HG02763 (cell line): Measurements from ENCODE around the gene BOK.
"Not testable (repeated sequence)": the region's sequence is repeated elsewhere in the genome, so short reads cannot be mapped to it uniquely, and the experiment has no call there.

ENCODE experiments used
- ATAC-seq: cut with Tn5 transposase; IDR thresholded peaks from one replicate; pipeline ENCODE4 v1.9.1; 2021; ENCODE audit warnings: mild to moderate bottlenecking, moderate library complexity; ENCODE audit not compliant: unreplicated experiment

The BOK gene

DNA sequence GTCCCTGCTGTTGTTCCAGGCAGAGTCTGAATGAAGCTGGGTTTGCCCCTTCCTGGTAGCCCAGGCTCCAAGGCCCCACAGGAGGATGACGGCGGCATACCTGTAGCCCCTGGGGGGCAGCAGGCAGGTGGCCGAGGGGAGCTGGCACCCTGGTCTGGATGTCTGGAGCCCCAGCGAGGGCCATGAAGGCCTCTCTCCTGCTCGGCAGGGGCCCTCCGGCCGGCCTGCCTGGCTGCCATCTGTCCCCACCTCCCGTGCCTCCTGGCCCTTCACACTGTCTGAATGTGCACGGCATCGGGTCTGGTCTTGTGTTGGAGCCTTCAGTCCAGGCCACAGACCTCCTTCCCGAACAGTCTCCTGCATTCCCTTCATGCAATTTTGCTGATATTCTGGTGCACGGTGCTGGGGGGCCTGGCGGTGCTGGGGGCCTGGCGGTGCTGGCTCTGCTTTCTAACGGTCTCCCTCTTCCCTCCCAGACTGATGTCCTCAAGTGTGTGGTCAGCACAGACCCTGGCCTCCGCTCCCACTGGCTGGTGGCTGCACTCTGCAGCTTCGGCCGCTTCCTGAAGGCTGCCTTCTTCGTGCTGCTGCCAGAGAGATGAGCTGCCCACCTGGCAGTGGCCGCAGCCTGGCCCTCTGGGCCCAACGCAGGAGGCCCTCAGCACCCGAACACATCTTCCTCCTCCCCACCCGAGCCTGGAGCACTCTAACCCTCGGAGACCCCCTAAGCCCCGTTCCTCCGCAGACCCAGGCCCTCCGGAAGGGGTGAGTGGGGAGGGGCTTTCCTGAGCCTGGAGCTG is 13.5 kb downstream of the BOK start:
- no peak for ATAC-seq

GRCh38 chr2:241572915-241573651 is 14.5 kb downstream of the BOK start:
- not testable (repeated sequence) for ATAC-seq

DNA sequence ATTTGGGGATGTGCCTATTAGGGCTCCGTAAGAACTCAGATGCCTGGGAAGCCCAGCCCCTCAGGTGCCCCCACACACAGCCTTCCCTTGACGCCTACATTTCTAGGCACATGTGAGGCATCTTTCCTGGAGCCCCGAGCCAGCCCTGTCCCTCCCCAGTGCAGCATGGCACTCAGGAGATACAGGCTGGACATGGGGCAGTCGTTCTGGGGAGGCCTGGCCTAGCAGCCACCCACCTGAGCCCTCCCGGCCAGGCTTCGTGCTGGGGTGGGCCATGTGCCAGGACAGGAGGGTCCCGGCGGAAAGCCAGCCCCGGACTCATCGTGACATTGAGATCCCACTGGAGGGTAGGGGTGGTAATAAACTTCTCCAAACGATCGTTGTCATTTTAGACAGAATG is 15.2 kb downstream of the BOK start:
- no peak for ATAC-seq

GRCh38 chr2:241574911-241575623 is 16.5 kb downstream of the BOK start:
- no peak for ATAC-seq

DNA sequence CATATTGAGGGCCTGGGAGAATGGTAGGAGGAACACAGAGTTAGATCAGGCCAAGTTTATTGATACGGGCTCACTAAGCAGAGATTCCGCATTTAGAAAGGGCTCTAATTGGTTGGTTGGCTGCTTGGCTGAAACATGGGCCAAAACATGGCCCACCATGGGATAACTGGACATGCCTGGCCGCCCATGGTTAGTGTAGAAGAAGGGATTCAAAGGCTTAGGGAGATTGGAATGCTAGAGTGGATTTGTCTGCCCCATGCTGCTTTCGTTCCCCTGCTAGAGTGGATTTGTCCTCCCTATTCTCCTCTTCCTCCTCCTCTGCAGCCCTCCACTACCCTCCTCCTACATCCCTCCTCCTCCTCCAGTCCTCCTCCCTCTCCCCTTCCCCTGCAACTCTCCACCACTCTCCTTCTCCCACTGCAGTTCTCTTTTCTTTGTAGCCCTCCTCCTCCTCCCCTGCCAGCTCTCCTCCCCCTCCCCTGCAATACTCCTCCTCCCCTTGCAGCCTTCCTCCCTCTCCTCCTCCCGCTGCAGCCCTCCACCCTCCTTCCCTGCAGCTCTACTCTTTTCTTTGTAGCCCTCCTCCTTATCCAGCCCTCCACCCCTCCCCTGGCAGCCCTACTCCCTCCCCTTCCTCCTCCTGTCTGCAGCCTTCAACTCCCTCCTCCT is 17.2 kb downstream of the BOK start:
- no peak for ATAC-seq

GRCh38 chr2:241576293-241576654 is 17.7 kb downstream of the BOK start:
- ATAC-seq = no peak

DNA sequence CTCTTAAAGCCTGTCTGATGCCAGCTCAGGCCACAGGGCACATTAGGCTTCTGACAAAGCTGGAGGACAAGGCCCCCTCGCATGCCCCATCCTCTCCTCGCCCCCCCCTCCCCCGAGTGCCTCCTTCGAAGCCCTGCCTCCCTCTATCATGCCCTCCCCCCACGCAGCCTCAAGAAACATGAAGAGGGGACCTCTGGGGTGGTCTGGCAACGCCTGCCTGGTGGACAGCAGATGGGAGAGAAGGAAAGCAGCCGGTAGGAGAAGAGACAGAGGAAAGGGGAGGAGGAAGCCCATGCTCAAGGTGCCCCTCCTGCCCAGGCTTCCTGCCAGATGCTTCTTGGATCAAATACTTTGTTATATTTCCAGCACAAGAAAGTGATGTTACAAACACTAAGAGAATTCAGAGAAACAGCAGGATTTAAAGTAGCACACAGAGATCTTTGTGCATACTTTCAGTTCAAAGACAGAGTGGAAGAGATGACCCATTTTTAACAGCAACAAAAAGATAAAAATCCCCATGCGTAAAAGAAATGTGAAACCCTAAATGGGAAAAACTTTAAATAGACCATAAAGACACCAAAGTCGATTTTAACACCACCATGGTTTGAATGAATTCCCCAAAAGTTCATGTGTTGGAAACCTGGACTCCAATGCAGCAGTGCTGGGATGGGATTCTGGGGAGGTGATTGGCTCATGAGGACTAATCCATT is 19.0 kb downstream of the BOK start:
- no peak for ATAC-seq

GRCh38 chr2:241579281-241579680 is 20.7 kb downstream of the BOK start:
- no peak for ATAC-seq

- no peak for ATAC-seq
Measured at GRCh38 chr2:241582328-241582727, 23.8 kb downstream of the BOK start.

DNA sequence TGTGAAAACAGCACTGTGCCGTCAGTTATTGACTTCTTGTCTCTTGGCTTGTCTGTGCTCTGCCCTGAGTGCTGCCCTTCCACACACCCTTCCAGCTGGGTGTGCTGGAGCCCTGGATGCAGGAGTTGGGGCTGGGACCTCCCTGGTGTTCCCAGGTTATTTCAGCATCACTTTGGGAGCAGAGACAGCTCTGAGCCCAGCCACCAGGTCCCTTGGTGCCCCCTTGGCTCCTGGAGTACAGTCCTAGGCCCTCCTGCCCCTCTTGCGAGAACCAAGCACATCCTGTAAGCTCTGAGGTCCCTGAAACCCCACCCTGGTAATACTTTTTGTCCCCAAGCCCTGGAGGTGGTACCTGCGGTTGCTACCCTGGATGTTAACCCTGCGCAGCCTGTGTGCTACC is 24.3 kb downstream of the BOK start:
- ATAC-seq = no peak

DNA sequence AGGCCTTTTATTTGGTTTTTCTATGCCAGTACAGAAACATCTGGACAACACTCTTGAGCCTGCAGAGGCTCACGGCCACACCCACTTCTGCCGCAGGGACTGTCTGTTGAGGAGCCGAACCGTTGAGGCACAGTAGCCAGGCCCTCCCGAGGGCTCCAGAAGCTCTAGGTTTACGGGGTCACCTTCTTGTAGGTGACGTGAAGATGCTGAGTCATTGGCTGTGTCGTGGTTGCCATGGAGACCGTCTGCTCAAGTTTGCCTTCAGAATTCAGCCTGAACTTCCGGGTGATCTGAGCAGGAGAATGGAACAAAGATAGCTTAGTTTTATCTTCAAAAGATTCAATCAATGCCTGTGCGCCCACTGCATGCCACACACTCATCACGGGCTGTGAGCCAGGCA is 25.9 kb downstream of the BOK start:
- no peak for ATAC-seq

GRCh38 chr2:241586564-241587264 is 28.2 kb downstream of the BOK start:
- no peak for ATAC-seq

- not testable (repeated sequence) for ATAC-seq
Measured at GRCh38 chr2:241589863-241590262, 31.3 kb downstream of the BOK start.

DNA sequence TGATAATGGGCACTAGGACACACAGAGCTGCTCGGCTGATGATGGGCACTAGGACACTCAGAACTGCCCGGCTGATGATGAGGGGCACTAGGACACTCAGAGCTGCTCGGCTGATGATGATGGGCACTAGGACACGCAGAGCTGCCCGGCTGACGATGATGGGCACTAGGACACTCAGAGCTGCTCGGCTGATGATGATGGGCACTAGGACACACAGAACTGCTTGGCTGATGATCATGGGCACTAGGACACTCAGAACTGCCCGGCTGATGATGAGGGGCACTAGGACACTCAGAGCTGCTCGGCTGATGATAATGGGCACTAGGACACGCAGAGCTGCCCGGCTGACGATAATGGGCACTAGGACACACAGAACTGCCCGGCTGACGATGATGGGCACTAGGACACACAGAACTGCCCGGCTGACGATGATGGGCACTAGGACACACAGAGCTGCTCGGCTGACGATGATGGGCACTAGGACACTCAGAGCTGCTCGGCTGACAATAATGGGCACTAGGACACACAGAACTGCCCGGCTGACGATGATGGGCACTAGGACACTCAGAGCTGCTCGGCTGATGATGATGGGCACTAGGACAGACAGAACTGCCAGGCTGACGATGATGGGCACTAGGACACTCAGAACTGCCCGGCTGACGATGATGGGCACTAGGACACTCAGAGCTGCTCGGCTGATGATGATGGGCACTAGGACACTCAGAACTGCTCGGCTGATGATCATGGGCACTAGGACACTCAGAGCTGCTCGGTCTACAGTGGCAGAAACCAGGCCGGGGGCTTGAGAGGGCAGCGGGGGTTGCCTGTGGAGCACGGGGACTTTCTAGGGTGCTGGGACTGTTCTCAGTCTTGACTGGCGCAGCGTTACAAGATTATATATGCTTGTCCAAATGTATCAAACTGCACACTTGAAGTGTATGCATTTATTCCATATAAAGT is 32.2 kb downstream of the BOK start:
- not testable (repeated sequence) for ATAC-seq

GRCh38 chr2:241592126-241592845 is 33.7 kb downstream of the BOK start:
- no peak for ATAC-seq

GRCh38 chr2:241593271-241593670 is 34.7 kb downstream of the BOK start:
- no peak for ATAC-seq

GRCh38 chr2:241595600-241596140 is 37.1 kb downstream of the BOK start:
- ATAC-seq = no peak

- ATAC-seq = no peak
Measured at GRCh38 chr2:241597561-241597960, 39.0 kb downstream of the BOK start.
